Astrocyte (in vitro differentiated cells and primary cell): ENCODE data around the gene CELSR3. TPM values are rescaled to one million over a fixed set of nuclear protein-coding genes. Genes with fewer than 3 reads are reported as not detected.

ENCODE experiments used
- DNase-seq: peaks from one replicate; pipeline ENCODE4 v3.0.0-alpha.2; 2010; ENCODE audit warnings: low read depth
- FAIRE-seq: peaks from 2 replicates; lab custom pipeline; 2011; peaks lifted over from hg19 to GRCh38; lab: Jason Lieb, UNC
- H2AFZ ChIP-seq: 2 replicates; pipeline ENCODE4 v1.6.0; 2012; ENCODE audit warnings: low read depth, low read length, inconsistent platforms
- H3K27ac ChIP-seq: 2 replicates; pipeline ENCODE4 v1.5.1; 2011; ENCODE audit warnings: low read depth, low read length, inconsistent platforms
- H3K27me3 ChIP-seq: 2 replicates; pipeline ENCODE4 v1.6.0; 2011; ENCODE audit warnings: low read length, inconsistent platforms; ENCODE audit not compliant: insufficient read depth
- H3K36me3 ChIP-seq: 2 replicates; pipeline ENCODE4 v1.5.1; 2011; ENCODE audit warnings: low read length, inconsistent platforms; ENCODE audit not compliant: insufficient read depth
- H3K4me1 ChIP-seq: 2 replicates; pipeline ENCODE4 v1.5.1; 2011; ENCODE audit warnings: low read length, inconsistent platforms; ENCODE audit not compliant: insufficient read depth
- H3K4me2 ChIP-seq: 2 replicates; pipeline ENCODE4 v1.6.0; 2012; ENCODE audit warnings: low read length, inconsistent platforms
- H3K4me3 ChIP-seq: 2 replicates; pipeline ENCODE4 v1.5.1; 2011; ENCODE audit warnings: low read depth, mild to moderate bottlenecking, low read length, inconsistent platforms; ENCODE audit not compliant: insufficient read depth
- H3K79me2 ChIP-seq: 2 replicates; pipeline ENCODE4 v1.6.0; 2012; ENCODE audit warnings: mild to moderate bottlenecking, low read length, inconsistent platforms; ENCODE audit not compliant: insufficient read depth
- H3K9ac ChIP-seq: 2 replicates; pipeline ENCODE4 v1.6.0; 2012; ENCODE audit warnings: mild to moderate bottlenecking, low read length, inconsistent platforms
- H3K9me3 ChIP-seq: 2 replicates; pipeline ENCODE4 v1.5.1; 2012; ENCODE audit warnings: low read depth, mild to moderate bottlenecking, low read length, inconsistent platforms; ENCODE audit not compliant: insufficient read depth
- H4K20me1 ChIP-seq: 2 replicates; pipeline ENCODE4 v1.6.0; 2012; ENCODE audit warnings: low read length, inconsistent platforms; ENCODE audit not compliant: insufficient read depth
- H3K27ac Mint-ChIP-seq: one replicate; pipeline ENCODE4 v1.8.0; 2021; ENCODE audit warnings: mild to moderate bottlenecking, mixed read lengths; ENCODE audit not compliant: unreplicated experiment
- H3K27me3 Mint-ChIP-seq: one replicate; pipeline ENCODE4 v1.8.0; 2021; ENCODE audit warnings: low read depth, mixed read lengths; ENCODE audit not compliant: unreplicated experiment
- H3K36me3 Mint-ChIP-seq: one replicate; pipeline ENCODE4 v1.8.0; 2021; ENCODE audit warnings: low read depth, mixed read lengths; ENCODE audit not compliant: unreplicated experiment
- H3K4me1 Mint-ChIP-seq: one replicate; pipeline ENCODE4 v1.8.0; 2021; ENCODE audit warnings: low read depth, mixed read lengths; ENCODE audit not compliant: unreplicated experiment
- H3K4me3 Mint-ChIP-seq: one replicate; pipeline ENCODE4 v1.8.0; 2021; ENCODE audit warnings: mild to moderate bottlenecking, moderate library complexity, mixed read lengths; ENCODE audit not compliant: unreplicated experiment
- H3K9me3 Mint-ChIP-seq: one replicate; pipeline ENCODE4 v1.8.0; 2021; ENCODE audit warnings: mild to moderate bottlenecking, mixed read lengths; ENCODE audit not compliant: unreplicated experiment
- EZH2 ChIP-seq: IDR thresholded peaks from 2 replicates; pipeline ENCODE4 v1.6.1; 2012; ENCODE audit warnings: mild to moderate bottlenecking, low read length, inconsistent platforms; ENCODE audit not compliant: insufficient read depth
- total RNA-seq: library from RNA; stranded (reverse); gene quantifications from 2 replicates; pipeline ENCODE4 v1.2.1, GENCODE V29; 2021
- TF ChIP-seq, protein P1 (sequence below): IDR thresholded peaks from 2 replicates; pipeline ENCODE4 v1.5.1; 2011; ENCODE audit warnings: low read depth, mild to moderate bottlenecking, inconsistent platforms, low read length, moderate library complexity; ENCODE audit not compliant: insufficient read depth

Gene CELSR3
- total RNA-seq, 1 donor from 2014 or later: 8.6 TPM

DNA sequence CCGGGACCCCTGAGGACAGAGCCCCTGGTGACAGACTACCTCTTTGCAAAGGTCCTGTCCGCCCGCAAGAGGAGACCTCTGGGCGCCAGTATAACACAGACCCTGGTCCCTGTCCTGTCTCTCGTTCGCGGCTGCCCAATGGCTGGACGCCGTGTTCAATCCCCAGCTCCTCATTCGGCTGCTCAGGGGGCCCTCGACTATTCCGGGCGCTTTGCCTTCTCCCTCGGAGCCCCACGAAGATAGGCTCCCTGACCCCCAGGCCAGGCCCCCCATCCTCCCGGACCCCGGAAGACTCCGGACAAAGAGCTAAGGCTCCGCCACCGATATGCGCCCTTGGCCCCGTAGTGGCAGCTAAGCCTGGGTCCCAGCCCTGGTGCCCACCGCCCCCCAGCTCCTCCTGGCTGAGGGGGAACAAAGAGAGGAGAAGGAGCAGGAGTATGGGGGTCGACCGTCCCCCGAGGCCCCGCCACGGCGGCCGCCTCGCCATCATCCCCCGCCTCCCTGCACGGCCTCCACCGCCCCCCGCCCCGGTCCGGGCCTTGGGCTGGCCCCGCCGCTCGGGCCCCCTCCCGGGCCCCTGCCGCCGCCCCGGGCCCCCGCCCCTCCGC, 437 bp downstream of the CELSR3 start:
- H3K27me3 ChIP-seq: no peaks in the 10 kb centered on the region
- H2AFZ ChIP-seq: no peak overlapping the region
- H3K36me3 ChIP-seq: no peaks in the 10 kb centered on the region
- peak overlapping the region; percentile 82 for H3K4me3 Mint-ChIP-seq
- FAIRE-seq (no peak), DNase-seq (no peak)
- no peak overlapping the region for H3K27ac Mint-ChIP-seq
- H3K9ac ChIP-seq: no peak overlapping the region
- TF ChIP-seq EZH2: no peak
- TF ChIP-seq, protein P1, sequence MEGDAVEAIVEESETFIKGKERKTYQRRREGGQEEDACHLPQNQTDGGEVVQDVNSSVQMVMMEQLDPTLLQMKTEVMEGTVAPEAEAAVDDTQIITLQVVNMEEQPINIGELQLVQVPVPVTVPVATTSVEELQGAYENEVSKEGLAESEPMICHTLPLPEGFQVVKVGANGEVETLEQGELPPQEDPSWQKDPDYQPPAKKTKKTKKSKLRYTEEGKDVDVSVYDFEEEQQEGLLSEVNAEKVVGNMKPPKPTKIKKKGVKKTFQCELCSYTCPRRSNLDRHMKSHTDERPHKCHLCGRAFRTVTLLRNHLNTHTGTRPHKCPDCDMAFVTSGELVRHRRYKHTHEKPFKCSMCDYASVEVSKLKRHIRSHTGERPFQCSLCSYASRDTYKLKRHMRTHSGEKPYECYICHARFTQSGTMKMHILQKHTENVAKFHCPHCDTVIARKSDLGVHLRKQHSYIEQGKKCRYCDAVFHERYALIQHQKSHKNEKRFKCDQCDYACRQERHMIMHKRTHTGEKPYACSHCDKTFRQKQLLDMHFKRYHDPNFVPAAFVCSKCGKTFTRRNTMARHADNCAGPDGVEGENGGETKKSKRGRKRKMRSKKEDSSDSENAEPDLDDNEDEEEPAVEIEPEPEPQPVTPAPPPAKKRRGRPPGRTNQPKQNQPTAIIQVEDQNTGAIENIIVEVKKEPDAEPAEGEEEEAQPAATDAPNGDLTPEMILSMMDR: no peak
- peaks cover 2% of the 10 kb centered on the region for H3K4me1 Mint-ChIP-seq
- H3K36me3 Mint-ChIP-seq: peaks cover 30% of the 10 kb centered on the region
- peaks cover 15% of the 10 kb centered on the region for H3K4me1 ChIP-seq
- peak overlapping the region; percentile 97 for H3K4me2 ChIP-seq
- H3K27me3 Mint-ChIP-seq: no peaks in the 10 kb centered on the region
- H3K27ac ChIP-seq: no peak overlapping the region
- H4K20me1 ChIP-seq: peaks cover 4% of the 10 kb centered on the region
- H3K79me2 ChIP-seq: no peaks in the 10 kb centered on the region
- H3K9me3 ChIP-seq: peaks cover 5% of the 10 kb centered on the region
- H3K9me3 Mint-ChIP-seq: peaks cover 9% of the 10 kb centered on the region
- no peak overlapping the region for H3K4me3 ChIP-seq

- H3K4me3 ChIP-seq: peak overlapping the region; percentile 65
- H3K79me2 ChIP-seq: no peaks in the 10 kb centered on the region
- Mint-ChIP-seq H3K9me3 (peaks cover 9% of the 10 kb centered on the region), H3K36me3 (peaks cover 30% of the 10 kb centered on the region), H3K4me3 (peak overlapping the region; percentile 82), H3K27me3 (no peaks in the 10 kb centered on the region), H3K27ac (no peak overlapping the region), H3K4me1 (peaks cover 2% of the 10 kb centered on the region)
- H3K9me3 ChIP-seq: peaks cover 5% of the 10 kb centered on the region
- no peak for FAIRE-seq
- H4K20me1 ChIP-seq: peaks cover 4% of the 10 kb centered on the region
- peak; percentile 11 for DNase-seq
- no peak for TF ChIP-seq EZH2
- TF ChIP-seq, protein P1: no peak
- peaks cover 15% of the 10 kb centered on the region for H3K4me1 ChIP-seq
- H3K4me2 ChIP-seq: peak overlapping the region; percentile 97
- H3K27me3 ChIP-seq: no peaks in the 10 kb centered on the region
- H3K36me3 ChIP-seq: no peaks in the 10 kb centered on the region
- peak overlapping the region; percentile 91 for H2AFZ ChIP-seq
- H3K27ac ChIP-seq: no peak overlapping the region
- no peak overlapping the region for H3K9ac ChIP-seq
Measured at GRCh38 chr3:48661501-48662144, 1.1 kb downstream of the CELSR3 start.

DNA sequence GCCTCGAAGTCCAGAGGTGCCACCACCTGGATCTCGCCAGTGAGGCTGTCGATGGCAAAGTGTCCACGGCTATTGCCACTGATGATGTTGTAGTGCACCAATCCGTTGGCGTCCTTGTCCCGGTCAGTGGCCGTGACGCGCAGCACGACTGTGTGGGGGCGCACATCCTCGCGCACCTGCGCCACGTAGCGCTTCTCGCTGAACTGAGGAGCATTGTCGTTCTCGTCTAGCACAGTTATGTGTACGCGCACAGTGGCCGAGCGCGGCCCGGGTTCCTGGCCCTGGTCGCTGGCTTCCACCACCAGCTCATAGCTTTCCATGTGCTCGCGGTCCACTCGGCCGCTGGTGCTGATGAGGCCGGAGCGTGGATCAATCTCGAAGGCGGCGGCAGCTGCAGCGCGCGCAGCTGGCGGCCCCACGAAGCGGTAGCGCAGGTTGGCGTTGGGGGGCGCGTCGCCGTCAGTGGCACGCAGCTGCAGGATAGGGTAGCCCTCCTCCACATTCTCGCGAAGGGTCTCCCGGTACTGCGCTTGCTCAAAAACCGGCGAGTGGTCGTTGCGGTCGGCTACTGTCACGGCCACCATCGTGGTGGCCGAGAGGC, 1.8 kb downstream of the CELSR3 start:
- Histone ChIP-seq H3K27me3 (no peaks in the 10 kb centered on the region), H3K4me2 (peak overlapping the region; percentile 97), H2AFZ (peak overlapping the region; percentile 91), H4K20me1 (peaks cover 4% of the 10 kb centered on the region), H3K4me3 (peak overlapping the region; percentile 65), H3K79me2 (no peaks in the 10 kb centered on the region), H3K9me3 (peaks cover 5% of the 10 kb centered on the region), H3K36me3 (no peaks in the 10 kb centered on the region), H3K4me1 (peaks cover 15% of the 10 kb centered on the region), H3K27ac (no peak overlapping the region), H3K9ac (no peak overlapping the region)
- FAIRE-seq (no peak), DNase-seq (no peak)
- Mint-ChIP-seq H3K4me1 (peaks cover 2% of the 10 kb centered on the region), H3K9me3 (peaks cover 9% of the 10 kb centered on the region), H3K27me3 (no peaks in the 10 kb centered on the region), H3K4me3 (no peak overlapping the region), H3K36me3 (peaks cover 28% of the 10 kb centered on the region), H3K27ac (no peak overlapping the region)
- TF ChIP-seq, protein P1: no peak
- TF ChIP-seq EZH2: no peak
